Astrocyte (in vitro differentiated cells and primary cell): Measurements from ENCODE around the gene SPEM3. TPM values are rescaled to one million over a fixed set of nuclear protein-coding genes. Genes with fewer than 3 reads are reported as not detected.

Source experiments
- DNase-seq: peaks from one replicate; pipeline ENCODE4 v3.0.0-alpha.2; 2010; ENCODE audit warnings: low read depth
- FAIRE-seq: peaks from 2 replicates; lab custom pipeline; 2011; peaks lifted over from hg19 to GRCh38; lab: Jason Lieb, UNC
- H2AFZ ChIP-seq: 2 replicates; pipeline ENCODE4 v1.6.0; 2012; ENCODE audit warnings: low read depth, low read length, inconsistent platforms
- H3K27ac ChIP-seq: 2 replicates; pipeline ENCODE4 v1.5.1; 2011; ENCODE audit warnings: low read depth, low read length, inconsistent platforms
- H3K27me3 ChIP-seq: 2 replicates; pipeline ENCODE4 v1.6.0; 2011; ENCODE audit warnings: low read length, inconsistent platforms; ENCODE audit not compliant: insufficient read depth
- H3K36me3 ChIP-seq: 2 replicates; pipeline ENCODE4 v1.5.1; 2011; ENCODE audit warnings: low read length, inconsistent platforms; ENCODE audit not compliant: insufficient read depth
- H3K4me1 ChIP-seq: 2 replicates; pipeline ENCODE4 v1.5.1; 2011; ENCODE audit warnings: low read length, inconsistent platforms; ENCODE audit not compliant: insufficient read depth
- H3K4me2 ChIP-seq: 2 replicates; pipeline ENCODE4 v1.6.0; 2012; ENCODE audit warnings: low read length, inconsistent platforms
- H3K4me3 ChIP-seq: 2 replicates; pipeline ENCODE4 v1.5.1; 2011; ENCODE audit warnings: low read depth, mild to moderate bottlenecking, low read length, inconsistent platforms; ENCODE audit not compliant: insufficient read depth
- H3K79me2 ChIP-seq: 2 replicates; pipeline ENCODE4 v1.6.0; 2012; ENCODE audit warnings: mild to moderate bottlenecking, low read length, inconsistent platforms; ENCODE audit not compliant: insufficient read depth
- H3K9ac ChIP-seq: 2 replicates; pipeline ENCODE4 v1.6.0; 2012; ENCODE audit warnings: mild to moderate bottlenecking, low read length, inconsistent platforms
- H3K9me3 ChIP-seq: 2 replicates; pipeline ENCODE4 v1.5.1; 2012; ENCODE audit warnings: low read depth, mild to moderate bottlenecking, low read length, inconsistent platforms; ENCODE audit not compliant: insufficient read depth
- H4K20me1 ChIP-seq: 2 replicates; pipeline ENCODE4 v1.6.0; 2012; ENCODE audit warnings: low read length, inconsistent platforms; ENCODE audit not compliant: insufficient read depth
- H3K27ac Mint-ChIP-seq: one replicate; pipeline ENCODE4 v1.8.0; 2021; ENCODE audit warnings: mild to moderate bottlenecking, mixed read lengths; ENCODE audit not compliant: unreplicated experiment
- H3K27me3 Mint-ChIP-seq: one replicate; pipeline ENCODE4 v1.8.0; 2021; ENCODE audit warnings: low read depth, mixed read lengths; ENCODE audit not compliant: unreplicated experiment
- H3K36me3 Mint-ChIP-seq: one replicate; pipeline ENCODE4 v1.8.0; 2021; ENCODE audit warnings: low read depth, mixed read lengths; ENCODE audit not compliant: unreplicated experiment
- H3K4me1 Mint-ChIP-seq: one replicate; pipeline ENCODE4 v1.8.0; 2021; ENCODE audit warnings: low read depth, mixed read lengths; ENCODE audit not compliant: unreplicated experiment
- H3K4me3 Mint-ChIP-seq: one replicate; pipeline ENCODE4 v1.8.0; 2021; ENCODE audit warnings: mild to moderate bottlenecking, moderate library complexity, mixed read lengths; ENCODE audit not compliant: unreplicated experiment
- H3K9me3 Mint-ChIP-seq: one replicate; pipeline ENCODE4 v1.8.0; 2021; ENCODE audit warnings: mild to moderate bottlenecking, mixed read lengths; ENCODE audit not compliant: unreplicated experiment
- EZH2 ChIP-seq: IDR thresholded peaks from 2 replicates; pipeline ENCODE4 v1.6.1; 2012; ENCODE audit warnings: mild to moderate bottlenecking, low read length, inconsistent platforms; ENCODE audit not compliant: insufficient read depth
- total RNA-seq: library from RNA; stranded (reverse); gene quantifications from 2 replicates; pipeline ENCODE4 v1.2.1, GENCODE V29; 2021
- TF ChIP-seq, protein P1 (sequence below): IDR thresholded peaks from 2 replicates; pipeline ENCODE4 v1.5.1; 2011; ENCODE audit warnings: low read depth, mild to moderate bottlenecking, inconsistent platforms, low read length, moderate library complexity; ENCODE audit not compliant: insufficient read depth

Gene SPEM3
- total RNA-seq, 1 donor from 2014 or later: not detected

DNA sequence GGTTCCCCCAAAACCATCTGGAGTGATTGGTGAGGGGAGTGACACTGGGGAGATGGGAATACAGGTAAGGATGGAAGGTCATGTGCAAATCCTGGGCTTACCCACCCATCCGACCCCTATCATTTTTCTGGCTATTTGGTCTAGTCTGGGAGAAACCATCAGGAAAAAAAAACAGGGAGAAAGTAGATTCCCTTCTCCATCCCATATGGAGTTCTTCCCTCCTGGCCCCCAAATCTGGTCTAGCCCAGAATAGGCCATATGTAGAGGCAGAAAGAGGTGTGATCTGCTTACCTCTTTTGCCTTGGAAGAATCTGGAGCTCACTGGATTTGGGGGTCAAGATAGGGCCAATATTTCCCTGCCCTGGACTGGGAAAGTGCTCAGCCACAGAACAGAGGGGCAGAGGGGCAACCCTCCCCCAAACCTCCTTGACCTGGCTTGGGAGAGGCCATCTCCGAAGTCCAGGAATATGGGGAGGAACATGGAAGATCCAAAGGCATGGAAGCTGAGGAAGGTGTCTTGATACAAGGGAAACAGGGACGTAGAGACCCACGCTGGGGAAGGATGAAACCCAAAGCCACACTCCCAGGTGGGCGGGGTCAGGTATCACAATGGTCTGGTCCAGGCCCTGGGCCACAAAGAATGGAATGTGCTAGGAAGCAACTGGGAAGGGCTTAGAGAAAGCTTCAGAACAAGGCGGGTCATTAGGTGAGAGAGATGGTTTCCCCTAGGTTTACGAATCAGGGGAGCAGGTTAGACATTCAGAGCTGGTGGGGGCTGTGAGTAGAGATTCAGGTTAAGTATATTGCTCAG lies 32.4 kb downstream of the SPEM3 start:
- Mint-ChIP-seq H3K4me3 (peak overlapping the region; percentile 58), H3K27ac (peak overlapping the region; percentile 44), H3K4me1 (peaks cover 2% of the 10 kb centered on the region), H3K27me3 (no peaks in the 10 kb centered on the region), H3K36me3 (peaks cover 10% of the 10 kb centered on the region), H3K9me3 (no peaks in the 10 kb centered on the region)
- Histone ChIP-seq H3K4me3 (no peak overlapping the region), H3K4me1 (no peaks in the 10 kb centered on the region), H3K9me3 (no peaks in the 10 kb centered on the region), H3K36me3 (peaks cover 3% of the 10 kb centered on the region), H3K27me3 (no peaks in the 10 kb centered on the region), H3K79me2 (no peaks in the 10 kb centered on the region), H4K20me1 (peaks cover 7% of the 10 kb centered on the region), H3K4me2 (no peak overlapping the region), H3K27ac (no peak overlapping the region), H2AFZ (no peak overlapping the region), H3K9ac (no peak overlapping the region)
- FAIRE-seq: no peak
- TF ChIP-seq EZH2: no peak
- TF ChIP-seq, protein P1, sequence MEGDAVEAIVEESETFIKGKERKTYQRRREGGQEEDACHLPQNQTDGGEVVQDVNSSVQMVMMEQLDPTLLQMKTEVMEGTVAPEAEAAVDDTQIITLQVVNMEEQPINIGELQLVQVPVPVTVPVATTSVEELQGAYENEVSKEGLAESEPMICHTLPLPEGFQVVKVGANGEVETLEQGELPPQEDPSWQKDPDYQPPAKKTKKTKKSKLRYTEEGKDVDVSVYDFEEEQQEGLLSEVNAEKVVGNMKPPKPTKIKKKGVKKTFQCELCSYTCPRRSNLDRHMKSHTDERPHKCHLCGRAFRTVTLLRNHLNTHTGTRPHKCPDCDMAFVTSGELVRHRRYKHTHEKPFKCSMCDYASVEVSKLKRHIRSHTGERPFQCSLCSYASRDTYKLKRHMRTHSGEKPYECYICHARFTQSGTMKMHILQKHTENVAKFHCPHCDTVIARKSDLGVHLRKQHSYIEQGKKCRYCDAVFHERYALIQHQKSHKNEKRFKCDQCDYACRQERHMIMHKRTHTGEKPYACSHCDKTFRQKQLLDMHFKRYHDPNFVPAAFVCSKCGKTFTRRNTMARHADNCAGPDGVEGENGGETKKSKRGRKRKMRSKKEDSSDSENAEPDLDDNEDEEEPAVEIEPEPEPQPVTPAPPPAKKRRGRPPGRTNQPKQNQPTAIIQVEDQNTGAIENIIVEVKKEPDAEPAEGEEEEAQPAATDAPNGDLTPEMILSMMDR: no peak
- DNase-seq: no peak

DNA sequence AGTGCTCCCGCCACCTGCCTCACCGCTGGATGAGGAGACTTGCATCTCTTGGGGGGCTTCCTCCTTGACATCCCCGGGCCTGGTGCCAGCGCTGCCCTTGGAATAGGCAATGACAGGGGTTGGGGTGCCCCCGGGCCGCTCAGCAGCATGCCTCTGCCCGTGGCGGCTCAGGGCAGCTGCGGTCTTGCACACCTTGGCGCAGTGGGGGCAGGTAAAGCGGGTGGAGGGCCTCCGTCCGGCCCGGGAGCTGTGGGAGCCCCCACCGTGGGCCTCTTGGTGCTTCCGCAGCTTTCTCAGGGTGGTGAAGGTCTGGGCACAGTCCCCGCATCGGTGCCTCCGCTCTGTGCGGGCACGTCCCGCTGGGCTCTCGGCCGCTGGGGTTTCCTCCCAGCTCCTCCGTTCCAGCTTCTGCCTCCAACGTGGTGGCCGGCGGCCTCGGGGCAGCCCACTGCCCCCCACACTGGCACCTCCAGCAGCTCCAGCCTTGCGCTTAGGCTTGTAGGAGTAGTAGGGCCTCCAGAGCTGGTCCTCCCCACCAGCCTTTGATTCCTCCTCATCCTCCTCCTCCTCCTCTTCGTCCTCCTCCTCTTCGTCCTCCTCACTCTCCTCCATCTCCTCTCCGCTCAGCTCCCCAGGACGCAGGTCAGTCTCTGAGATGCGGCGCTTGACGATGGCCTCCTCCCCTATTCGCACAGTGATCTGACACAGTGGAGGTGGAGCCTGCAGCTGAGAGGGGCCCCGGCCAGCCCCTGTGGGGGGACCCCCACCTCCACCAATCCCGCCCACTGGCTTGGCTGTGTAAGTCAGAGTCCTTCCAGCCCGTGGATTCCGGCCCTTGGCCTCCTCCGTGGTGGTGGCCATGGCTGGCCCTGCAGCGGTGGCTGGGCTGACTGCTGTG lies 34.1 kb downstream of the SPEM3 start:
- H3K9me3 ChIP-seq: no peaks in the 10 kb centered on the region
- no peak for TF ChIP-seq EZH2
- TF ChIP-seq, protein P1: no peak
- H3K36me3 ChIP-seq: peaks cover 3% of the 10 kb centered on the region
- H2AFZ ChIP-seq: no peak overlapping the region
- Mint-ChIP-seq H3K27me3 (no peaks in the 10 kb centered on the region), H3K27ac (no peak overlapping the region), H3K4me1 (peaks cover 9% of the 10 kb centered on the region), H3K36me3 (peaks cover 14% of the 10 kb centered on the region), H3K4me3 (peak overlapping the region; percentile 27), H3K9me3 (no peaks in the 10 kb centered on the region)
- no peak overlapping the region for H3K9ac ChIP-seq
- no peaks in the 10 kb centered on the region for H3K27me3 ChIP-seq
- no peak overlapping the region for H3K27ac ChIP-seq
- DNase-seq: no peak
- peaks cover 9% of the 10 kb centered on the region for H3K79me2 ChIP-seq
- FAIRE-seq: no peak
- H3K4me3 ChIP-seq: no peak overlapping the region
- peaks cover 23% of the 10 kb centered on the region for H4K20me1 ChIP-seq
- peaks cover 7% of the 10 kb centered on the region for H3K4me1 ChIP-seq
- H3K4me2 ChIP-seq: no peak overlapping the region
